Activated CD8-positive, alpha-beta memory T cell treated with anti-CD3 and anti-CD28 coated beads for 1 hour (primary cell): ENCODE results near the gene FAM163B.

Experiments used
- DNase-seq, 2 donors: peaks; one replicate each; pipeline ENCODE4 v3.0.0-alpha.2; 2020; ENCODE audit warnings: low read depth in 1 of 2; ENCODE audit errors: extremely low read depth in 1 of 2

The FAM163B gene

GRCh38 chr9:133583111-133583510 lies 26.1 kb downstream of the FAM163B start:
- no peak for DNase-seq

DNA sequence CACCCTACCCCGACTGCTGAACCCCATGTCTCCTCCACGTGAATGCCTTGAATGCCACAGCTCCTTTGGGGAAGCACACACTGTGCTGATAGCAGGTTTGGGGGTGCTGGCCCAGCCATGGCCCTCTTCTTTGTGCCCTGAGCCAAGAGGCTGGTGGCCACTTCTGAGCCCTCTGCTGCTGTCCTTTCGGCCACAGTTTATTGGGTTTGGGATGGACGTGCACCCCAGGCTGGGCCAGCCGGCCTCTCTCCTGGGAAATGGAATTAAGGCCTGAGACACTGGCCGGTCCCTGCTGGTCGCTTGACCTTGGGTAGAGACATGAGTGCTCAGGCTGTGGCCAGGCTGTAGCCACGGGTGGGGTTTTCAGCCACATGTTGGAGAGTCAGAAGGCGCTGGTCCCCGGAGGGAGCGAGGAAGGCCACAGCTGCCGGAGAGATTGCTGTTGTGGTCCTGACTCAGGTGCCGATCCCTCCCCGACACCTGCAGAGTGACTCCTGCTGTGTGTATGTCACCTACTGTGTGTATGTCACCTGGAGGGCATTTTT lies 26.6 kb downstream of the FAM163B start:
- no peak for DNase-seq

DNA sequence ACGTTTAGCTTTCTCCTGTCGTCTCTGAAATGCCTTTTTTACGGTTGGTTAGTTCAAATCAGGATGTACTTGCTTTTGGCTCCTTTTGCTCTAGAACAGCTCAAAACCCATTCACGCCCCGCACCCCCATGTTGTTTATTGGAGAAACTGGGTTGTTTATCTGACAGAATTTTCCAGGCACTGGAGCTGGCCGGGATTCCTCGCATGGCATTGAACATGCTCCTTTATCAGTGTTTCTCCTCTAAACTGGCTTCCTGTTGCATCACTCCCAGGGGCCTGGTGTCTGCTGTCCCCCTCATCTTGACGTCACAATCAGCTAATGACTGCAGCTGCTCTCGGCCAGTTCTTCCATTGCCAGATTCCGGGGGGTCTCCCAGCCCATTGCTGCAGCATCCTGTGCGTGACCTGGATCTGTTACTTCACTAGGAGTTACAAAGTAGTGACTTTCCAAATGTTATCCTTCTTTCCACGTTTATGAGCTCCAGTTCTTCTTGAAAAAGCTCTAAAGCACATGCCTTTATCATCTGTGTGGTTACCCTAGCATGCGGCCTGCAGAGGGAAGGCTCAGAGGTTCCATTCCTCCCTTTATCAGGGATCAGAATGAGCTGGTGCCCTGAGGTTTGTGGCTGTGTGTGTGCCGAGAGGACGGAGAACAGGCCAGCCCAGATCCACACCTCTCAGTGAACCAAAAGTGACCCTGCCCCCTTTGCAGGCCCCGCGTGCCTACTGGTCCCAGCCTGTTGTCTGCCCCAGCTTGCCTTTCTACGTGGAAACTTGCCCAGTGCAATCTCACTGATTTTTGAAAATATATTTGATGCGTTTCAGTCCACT lies 27.5 kb downstream of the FAM163B start:
- no peak for DNase-seq

GRCh38 chr9:133581011-133581410 lies 28.2 kb downstream of the FAM163B start:
- no peak for DNase-seq

GRCh38 chr9:133580419-133580738 lies 28.8 kb downstream of the FAM163B start:
- no peak for DNase-seq

DNA sequence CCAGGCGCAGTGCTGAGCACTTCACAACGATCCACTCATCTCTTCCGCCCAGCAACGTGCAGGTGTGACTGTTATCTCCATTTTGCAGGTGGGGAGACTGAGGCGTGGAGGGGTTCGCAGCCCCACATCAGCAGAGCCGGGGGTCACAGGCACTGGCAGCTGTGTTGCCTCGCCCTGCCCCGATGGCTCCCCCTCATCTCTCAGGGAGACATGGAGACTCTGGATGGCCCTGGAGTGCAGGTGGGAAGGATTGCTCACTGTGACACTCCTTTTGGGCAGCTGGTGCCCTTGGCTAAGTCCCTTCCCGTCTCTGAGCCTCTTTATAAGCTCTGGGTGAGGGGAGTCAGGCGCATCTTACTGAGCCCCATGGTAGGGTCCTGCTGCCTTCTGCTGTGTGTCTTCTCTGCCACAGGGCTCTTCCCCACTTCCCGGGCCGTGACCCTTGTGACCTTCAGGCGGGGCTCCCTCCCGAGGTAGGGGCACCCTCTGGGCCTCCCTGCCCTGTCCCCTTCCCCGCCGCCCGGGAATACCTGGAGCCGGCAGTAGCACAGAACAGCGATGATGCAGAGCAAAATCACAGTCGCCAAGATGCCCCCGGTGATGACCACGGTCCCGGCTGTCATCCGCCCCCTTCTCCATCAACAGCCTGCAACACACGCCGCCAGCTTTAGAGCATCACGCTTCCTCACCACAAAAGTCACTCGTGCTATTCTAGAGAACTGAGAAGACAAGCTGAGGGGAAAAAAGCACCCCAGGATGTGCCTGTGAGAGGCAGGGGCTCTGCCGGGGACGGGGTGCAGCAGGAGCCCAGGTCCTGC lies 29.4 kb downstream of the FAM163B start:
- DNase-seq = no peak

- DNase-seq = no peak
Measured at GRCh38 chr9:133578524-133579441, 30.4 kb downstream of the FAM163B start.

DNA sequence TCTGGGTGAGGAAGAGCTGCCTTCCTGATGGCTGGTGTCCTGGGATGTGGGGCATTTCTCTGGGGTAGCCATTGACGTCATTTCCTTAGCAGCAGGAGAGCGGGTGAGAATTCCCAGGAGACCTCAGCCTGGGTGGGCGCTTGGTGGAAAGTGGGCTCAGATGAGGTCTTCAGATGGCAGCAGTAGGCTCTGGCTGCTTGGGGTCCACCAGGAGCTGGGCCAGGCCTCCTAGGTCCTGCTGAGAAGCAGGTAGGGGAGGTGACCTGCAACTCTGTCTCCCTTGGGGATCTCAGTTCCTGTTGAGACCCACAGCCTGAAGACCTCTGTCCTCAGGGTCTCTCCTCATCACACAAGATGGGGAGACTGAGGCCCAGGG lies 31.5 kb downstream of the FAM163B start:
- DNase-seq = no peak

- DNase-seq = no peak
Measured at GRCh38 chr9:133576875-133577736, 32.1 kb downstream of the FAM163B start.

GRCh38 chr9:133576031-133576874 lies 32.9 kb downstream of the FAM163B start:
- DNase-seq = no peak

- no peak for DNase-seq
Measured at GRCh38 chr9:133575186-133576030, 33.8 kb downstream of the FAM163B start.

DNA sequence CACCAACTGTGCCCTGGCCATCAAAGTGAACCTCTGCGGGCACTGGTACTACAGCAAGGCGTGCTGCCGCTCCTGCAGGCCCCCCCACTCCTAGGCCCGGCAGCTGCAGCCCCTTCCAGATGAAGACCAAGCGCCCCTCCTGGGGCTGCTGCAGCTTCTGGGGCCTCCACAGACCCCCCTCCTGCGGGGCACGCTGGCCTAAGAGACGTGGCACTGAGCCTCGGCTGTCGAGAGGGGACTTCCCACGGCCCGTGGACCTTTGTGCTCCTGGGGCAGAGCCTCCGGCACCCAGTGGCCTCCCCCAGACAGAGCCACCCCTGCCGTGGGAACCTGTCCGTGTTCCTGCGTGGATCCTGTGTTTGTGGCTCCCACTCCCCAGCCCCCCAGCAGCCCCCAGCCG lies 34.4 kb downstream of the FAM163B start:
- DNase-seq = no peak

DNA sequence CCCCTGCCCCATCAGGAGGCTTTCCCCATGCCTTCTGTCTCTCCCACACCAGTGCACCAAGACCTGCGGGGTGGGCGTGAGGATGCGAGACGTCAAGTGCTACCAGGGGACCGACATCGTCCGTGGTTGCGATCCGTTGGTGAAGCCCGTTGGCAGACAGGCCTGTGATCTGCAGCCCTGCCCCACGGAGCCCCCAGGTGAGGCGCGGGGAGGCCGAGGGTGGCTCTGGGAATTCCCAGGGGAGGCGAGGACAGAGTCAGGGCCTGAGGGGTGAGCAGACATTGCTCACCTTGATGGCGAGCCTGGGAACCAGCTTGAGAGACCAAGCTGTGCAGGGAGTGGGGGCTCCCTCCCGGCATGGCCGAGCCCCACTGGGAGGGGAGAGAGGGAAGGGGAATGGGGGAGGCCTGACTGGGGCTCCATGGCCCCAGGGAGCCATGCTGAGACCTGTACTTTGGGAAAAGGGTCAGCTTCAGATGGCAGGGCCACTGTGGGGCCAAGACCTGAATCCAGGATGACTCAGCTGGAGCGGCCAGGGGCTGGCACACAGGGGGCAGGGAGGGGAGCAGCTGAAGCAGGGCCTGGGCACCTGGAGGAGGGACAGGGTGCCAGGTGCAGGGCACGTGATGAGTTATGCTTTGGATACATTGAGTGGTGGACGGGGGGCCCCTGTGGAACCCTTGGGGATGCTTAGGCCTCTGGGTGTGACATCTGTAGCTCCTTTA lies 35.2 kb downstream of the FAM163B start:
- DNase-seq = no peak

DNA sequence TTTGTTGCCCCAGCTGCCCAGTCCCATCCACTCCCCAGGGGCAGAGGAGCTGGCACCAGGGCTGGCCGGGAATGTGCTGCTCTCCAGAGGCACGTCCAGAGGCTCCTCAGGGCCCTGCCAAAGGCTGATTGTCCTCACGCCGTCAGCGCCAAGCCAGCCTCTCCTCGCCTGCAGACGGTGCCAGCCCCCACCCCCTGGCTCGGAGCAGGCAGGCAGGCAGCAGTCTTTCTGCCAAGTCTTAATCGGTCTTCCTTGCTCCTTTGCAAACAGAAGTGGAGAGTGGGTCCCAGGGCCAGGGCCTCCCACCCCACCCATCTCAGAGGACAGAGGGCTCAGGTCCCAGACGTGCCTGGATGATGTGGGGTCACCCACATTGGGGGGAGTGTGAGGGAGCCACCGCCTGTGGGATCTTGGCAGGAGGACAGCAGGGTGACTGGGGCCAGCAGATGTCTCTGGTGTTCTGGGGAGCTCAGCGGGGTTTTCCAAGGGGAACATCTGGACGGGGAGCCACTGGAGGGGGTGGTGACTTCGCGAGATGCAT lies 36.3 kb downstream of the FAM163B start:
- DNase-seq = no peak

GRCh38 chr9:133571896-133572595 lies 37.1 kb downstream of the FAM163B start:
- DNase-seq = no peak

GRCh38 chr9:133571391-133571890 lies 37.7 kb downstream of the FAM163B start:
- DNase-seq = no peak
